Suprapubic skin (tissue), 4 donors: ENCODE measurements around the gene RFPL1. TPM values are rescaled to one million over a fixed set of nuclear protein-coding genes. Genes with fewer than 3 reads are reported as not detected.

ENCODE experiments used
- DNase-seq, 2 donors: peaks; one replicate each; pipeline ENCODE4 v3.0.0-alpha.2; 2019; ENCODE audit warnings: low spot score in 2 of 2
- H3K27ac ChIP-seq: fragments of 200-600 bp; sonication (generic); one replicate; pipeline ENCODE4 v1.5.1; 2019
- H3K27me3 ChIP-seq: fragments of 200-600 bp; sonication (generic); one replicate; pipeline ENCODE4 v1.5.1; 2019
- H3K36me3 ChIP-seq: fragments of 200-600 bp; sonication (generic); one replicate; pipeline ENCODE4 v1.5.1; 2019
- H3K4me1 ChIP-seq: fragments of 200-600 bp; sonication (generic); one replicate; pipeline ENCODE4 v1.5.1; 2019
- H3K4me3 ChIP-seq: fragments of 200-600 bp; sonication (generic); one replicate; pipeline ENCODE4 v1.5.1; 2019; ENCODE audit warnings: mild to moderate bottlenecking
- H3K9me3 ChIP-seq: fragments of 200-600 bp; sonication (generic); one replicate; pipeline ENCODE4 v1.5.1; 2019
- CTCF ChIP-seq, 2 donors: fragments of 200-600 bp in 1 of 2; fragments of 450-650 bp in 1 of 2; sonication (generic) in 1 of 2; IDR thresholded peaks; one replicate each; pipeline ENCODE4 v1.5.1; 2016 to 2019; ENCODE audit warnings: antibody characterized with exemption in 2 of 2, mild to moderate bottlenecking in 1 of 2, moderate library complexity in 1 of 2
- EP300 ChIP-seq: sonication (generic); formaldehyde crosslinking; IDR thresholded peaks from one replicate; pipeline ENCODE4 v1.6.1; 2017; ENCODE audit warnings: antibody characterized with exemption
- POLR2A ChIP-seq, 2 donors: fragments of 450-650 bp; IDR thresholded peaks; one replicate each; pipeline ENCODE4 v1.6.1; 2017; ENCODE audit warnings: antibody characterized with exemption in 2 of 2, mild to moderate bottlenecking in 2 of 2, moderate library complexity in 2 of 2
- POLR2AphosphoS5 ChIP-seq, 3 donors: sonication (generic); formaldehyde crosslinking; IDR thresholded peaks; one replicate each; pipeline ENCODE4 v1.6.1; 2017; ENCODE audit warnings: antibody characterized with exemption in 3 of 3
- WGBS: methylation state at CpG from one replicate; pipeline ENCODE4 v1.1.5; 2018; 5-methylcytosine and 5-hydroxymethylcytosine counted together
- total RNA-seq, 4 donors: library from RNA; depleted of rRNA; stranded (reverse); fragments of >200 nt; gene quantifications; one replicate each; pipeline ENCODE4 v1.1.0, GENCODE V29; 2016

The RFPL1 gene
- total RNA-seq, 4 donors from 2014 or later: 0.64 TPM; not detected in 3

- DNase-seq: no peak
- TF ChIP-seq POLR2A (IDR thresholded peaks at IDR 0.05) (no peak), CTCF (IDR thresholded peaks at IDR 0.05) (no peak), EP300 (no peak), POLR2AphosphoS5 (IDR thresholded peaks at IDR 0.05) (no peak)
- Histone ChIP-seq H3K27ac (no peak overlapping the region), H3K27me3 (peaks cover 17% of the 10 kb centered on the region), H3K36me3 (no peaks in the 10 kb centered on the region), H3K9me3 (no peaks in the 10 kb centered on the region), H3K4me3 (no peak overlapping the region), H3K4me1 (peaks cover 11% of the 10 kb centered on the region)
- WGBS: 48% methylated on average over 5 of the region's 5 CpGs
Observed at GRCh38 chr22:29473001-29473400, 34.6 kb downstream of the RFPL1 start.

- no peak for DNase-seq
- H3K4me3 ChIP-seq: no peak overlapping the region
- WGBS: 89% methylated on average over 8 of the region's 8 CpGs
- no peak overlapping the region for H3K27ac ChIP-seq
- TF ChIP-seq EP300: no peak
- TF ChIP-seq POLR2A (IDR thresholded peaks at IDR 0.05): no peak
- TF ChIP-seq POLR2AphosphoS5 (IDR thresholded peaks at IDR 0.05): no peak
- TF ChIP-seq CTCF (IDR thresholded peaks at IDR 0.05): no peak
- H3K27me3 ChIP-seq: peaks cover 42% of the 10 kb centered on the region
- H3K36me3 ChIP-seq: no peaks in the 10 kb centered on the region
- no peaks in the 10 kb centered on the region for H3K9me3 ChIP-seq
- H3K4me1 ChIP-seq: peaks cover 18% of the 10 kb centered on the region
Observed at GRCh38 chr22:29475550-29475949, 37.2 kb downstream of the RFPL1 start.

- Histone ChIP-seq H3K36me3 (no peaks in the 10 kb centered on the region), H3K4me3 (no peak overlapping the region), H3K27me3 (peaks cover 45% of the 10 kb centered on the region), H3K9me3 (no peaks in the 10 kb centered on the region), H3K4me1 (peaks cover 22% of the 10 kb centered on the region), H3K27ac (no peak overlapping the region)
- TF ChIP-seq EP300 (no peak), CTCF (IDR thresholded peaks at IDR 0.05) (no peak), POLR2AphosphoS5 (IDR thresholded peaks at IDR 0.05) (no peak), POLR2A (IDR thresholded peaks at IDR 0.05) (no peak)
- no peak for DNase-seq
- WGBS: 59% methylated on average over 6 of the region's 6 CpGs
Observed at GRCh38 chr22:29476116-29476515, 37.7 kb downstream of the RFPL1 start.

GRCh38 chr22:29477723-29478318 is 39.4 kb downstream of the RFPL1 start:
- Histone ChIP-seq H3K4me3 (no peak overlapping the region), H3K36me3 (no peaks in the 10 kb centered on the region), H3K9me3 (no peaks in the 10 kb centered on the region), H3K27ac (no peak overlapping the region), H3K4me1 (peaks cover 25% of the 10 kb centered on the region), H3K27me3 (peaks cover 60% of the 10 kb centered on the region)
- no peak for TF ChIP-seq CTCF (IDR thresholded peaks at IDR 0.05)
- no peak for TF ChIP-seq POLR2A (IDR thresholded peaks at IDR 0.05)
- no peak for TF ChIP-seq EP300
- no peak for TF ChIP-seq POLR2AphosphoS5 (IDR thresholded peaks at IDR 0.05)
- 28% methylated on average over 4 of the region's 4 CpGs for WGBS
- DNase-seq: no peak

GRCh38 chr22:29478326-29479276 is 40.2 kb downstream of the RFPL1 start:
- Histone ChIP-seq H3K4me3 (no peak overlapping the region), H3K27me3 (peaks cover 59% of the 10 kb centered on the region), H3K9me3 (no peaks in the 10 kb centered on the region), H3K36me3 (no peaks in the 10 kb centered on the region), H3K4me1 (peaks cover 25% of the 10 kb centered on the region), H3K27ac (no peak overlapping the region)
- 11% methylated on average over 21 of the region's 21 CpGs for WGBS
- DNase-seq: no peak
- TF ChIP-seq POLR2AphosphoS5 (IDR thresholded peaks at IDR 0.05): no peak
- TF ChIP-seq CTCF (IDR thresholded peaks at IDR 0.05): no peak
- no peak for TF ChIP-seq POLR2A (IDR thresholded peaks at IDR 0.05)
- TF ChIP-seq EP300: no peak
